Measurements from ENCODE around the gene DRP2. TPM values are rescaled to one million over a fixed set of nuclear protein-coding genes. Genes with fewer than 3 reads are reported as not detected.
"Not testable (repeated sequence)": the region's sequence is repeated elsewhere in the genome, so short reads cannot be mapped to it uniquely, and the experiment has no call there.

Gene DRP2
- total RNA-seq, 2 experiments from 2014 or later = 0.94 to 1.6 TPM

- ATAC-seq = no peak
- Mint-ChIP-seq H3K27ac (no peak overlapping the region), H3K9me3 (ENCODE audit: low read depth) (no peaks in the 10 kb centered on the region), H3K4me1 (no peaks in the 10 kb centered on the region), H3K4me3 (no peak overlapping the region), H3K27me3 (no peaks in the 10 kb centered on the region), H3K36me3 (no peaks in the 10 kb centered on the region)
- no peak for DNase-seq
- CTCF ChIA-PET = no interaction called here
Observed at GRCh38 chrX:101263766-101264165, 44.2 kb downstream of the DRP2 start.

DNA sequence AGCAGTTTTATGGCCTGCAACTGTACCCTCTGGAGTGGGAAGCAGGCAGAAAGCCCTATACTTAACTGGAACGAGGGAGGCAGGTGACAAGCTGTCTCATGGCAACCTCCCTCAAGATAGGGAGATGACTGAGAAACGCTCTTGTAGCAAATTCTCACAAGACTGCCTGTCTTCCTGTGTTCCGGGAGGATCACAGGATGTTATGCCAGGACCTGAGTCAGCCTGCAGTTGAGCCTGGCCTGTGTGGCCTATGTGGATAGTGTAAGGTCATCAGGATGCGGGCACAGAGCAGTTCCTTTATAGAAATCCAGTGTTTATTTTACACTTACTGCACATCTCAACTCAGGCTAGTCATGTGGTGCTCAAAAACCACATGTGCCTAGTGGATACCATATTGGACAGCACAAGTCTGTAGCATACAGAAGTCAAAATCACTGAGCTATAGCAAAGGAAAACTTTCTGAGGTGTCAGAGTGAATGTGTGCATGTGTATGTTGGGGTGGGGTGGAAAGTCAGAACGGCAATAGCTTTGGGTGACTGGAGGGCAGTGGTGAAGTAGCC is 46.4 kb downstream of the DRP2 start:
- Mint-ChIP-seq H3K4me3 (no peak overlapping the region), H3K27ac (no peak overlapping the region), H3K4me1 (no peaks in the 10 kb centered on the region), H3K27me3 (peaks cover 4% of the 10 kb centered on the region), H3K9me3 (ENCODE audit: low read depth) (no peaks in the 10 kb centered on the region), H3K36me3 (no peaks in the 10 kb centered on the region)
- CTCF ChIA-PET = no interaction called here
- ATAC-seq (no peak), DNase-seq (no peak)

GRCh38 chrX:101274198-101274597 is 54.6 kb downstream of the DRP2 start:
- no peak overlapping the region for H3K27ac Mint-ChIP-seq
- H3K9me3 Mint-ChIP-seq (ENCODE audit: low read depth) = no peaks in the 10 kb centered on the region
- CTCF ChIA-PET = no interaction called here
- peaks cover 7% of the 10 kb centered on the region for H3K27me3 Mint-ChIP-seq
- H3K4me1 Mint-ChIP-seq = no peaks in the 10 kb centered on the region
- DNase-seq = no peak
- no peak overlapping the region for H3K4me3 Mint-ChIP-seq
- H3K36me3 Mint-ChIP-seq = no peaks in the 10 kb centered on the region
- ATAC-seq = no peak

GRCh38 chrX:101276238-101276637 is 56.7 kb downstream of the DRP2 start:
- Mint-ChIP-seq H3K36me3 (no peaks in the 10 kb centered on the region), H3K4me3 (no peak overlapping the region), H3K4me1 (no peaks in the 10 kb centered on the region), H3K27ac (no peak overlapping the region), H3K9me3 (ENCODE audit: low read depth) (no peaks in the 10 kb centered on the region), H3K27me3 (peaks cover 3% of the 10 kb centered on the region)
- CTCF ChIA-PET = no interaction called here
- DNase-seq (no peak), ATAC-seq (no peak)

DNA sequence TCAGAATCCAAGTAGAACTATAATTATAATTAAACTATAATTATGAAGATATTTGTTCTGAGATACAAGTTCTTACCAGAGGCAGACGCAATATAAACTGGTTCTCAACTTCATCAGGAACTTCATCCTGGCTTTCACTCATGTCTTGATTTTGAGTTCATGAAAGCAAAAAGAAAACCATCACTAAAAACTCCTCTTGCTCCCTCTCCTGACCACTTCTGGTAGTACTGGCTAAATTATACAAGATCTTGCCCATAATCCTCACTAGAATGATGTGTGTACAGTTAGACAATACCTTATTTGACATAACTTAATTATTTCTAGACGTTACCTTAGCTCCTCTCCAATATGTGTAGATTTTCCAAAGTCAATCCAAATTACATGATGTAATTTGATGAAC is 67.8 kb downstream of the DRP2 start:
- no peaks in the 10 kb centered on the region for H3K36me3 Mint-ChIP-seq
- H3K4me1 Mint-ChIP-seq = no peaks in the 10 kb centered on the region
- DNase-seq (no peak), ATAC-seq (no peak)
- H3K27ac Mint-ChIP-seq = no peak overlapping the region
- no peak overlapping the region for H3K4me3 Mint-ChIP-seq
- CTCF ChIA-PET = no interaction called here
- H3K9me3 Mint-ChIP-seq (ENCODE audit: low read depth) = no peaks in the 10 kb centered on the region
- H3K27me3 Mint-ChIP-seq = peaks cover 3% of the 10 kb centered on the region

GRCh38 chrX:101290957-101291603 is 71.5 kb downstream of the DRP2 start, which contains the start of gene TAF7L:
Gene TAF7L (minus strand): TSS chrX:101291334. CDS start chrX:101287543, 3,791 bp downstream.
- no peak within 1 kb of the TSS for H3K4me3 Mint-ChIP-seq
- H3K36me3 Mint-ChIP-seq = no peaks in the 10 kb centered on the region
- no peaks in the 10 kb centered on the region for H3K4me1 Mint-ChIP-seq
- DNase-seq (no peak), ATAC-seq (no peak)
- H3K9me3 Mint-ChIP-seq (ENCODE audit: low read depth) = no peaks in the 10 kb centered on the region
- H3K27me3 Mint-ChIP-seq = peaks cover 7% of the 10 kb centered on the region
- no peak within 1 kb of the TSS for H3K27ac Mint-ChIP-seq
- CTCF ChIA-PET = no interaction called here

- H3K27me3 Mint-ChIP-seq; CTCF ChIA-PET; ATAC-seq; H3K4me1 Mint-ChIP-seq; H3K4me3 Mint-ChIP-seq; H3K27ac Mint-ChIP-seq; H3K36me3 Mint-ChIP-seq; H3K9me3 Mint-ChIP-seq (ENCODE audit: low read depth); DNase-seq: not testable (repeated sequence)
Observed at GRCh38 chrX:101295603-101296002, 76.0 kb downstream of the DRP2 start.

DNA sequence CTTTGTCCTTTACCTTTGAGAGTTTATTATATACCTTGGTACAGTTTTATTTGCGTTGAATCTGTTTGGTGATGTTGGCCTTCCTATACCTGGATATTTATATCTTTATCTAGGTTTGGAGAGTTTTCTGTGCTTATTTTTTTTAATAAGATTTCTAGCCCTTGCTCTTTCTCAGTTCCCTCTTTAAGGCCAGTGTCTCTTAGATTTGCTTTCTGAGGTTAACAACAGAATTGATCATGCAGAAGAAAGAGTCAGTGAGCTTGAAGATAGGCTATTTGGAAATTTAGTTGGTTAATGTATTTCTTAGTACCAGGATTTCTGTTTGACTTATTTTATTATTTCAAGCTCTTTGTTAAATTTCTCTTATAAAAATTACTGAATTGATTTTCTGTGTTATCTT is 84.2 kb downstream of the DRP2 start:
- ATAC-seq (no peak), DNase-seq (no peak)
- H3K27ac Mint-ChIP-seq = no peak overlapping the region
- CTCF ChIA-PET = no interaction called here
- no peak overlapping the region for H3K4me3 Mint-ChIP-seq
- H3K36me3 Mint-ChIP-seq = no peaks in the 10 kb centered on the region
- H3K4me1 Mint-ChIP-seq = no peaks in the 10 kb centered on the region
- H3K27me3 Mint-ChIP-seq = no peaks in the 10 kb centered on the region
- no peaks in the 10 kb centered on the region for H3K9me3 Mint-ChIP-seq (ENCODE audit: low read depth)

Other genes starting within 250 kb of the DRP2 start
- gene TRMT2B, start 167.7 kb upstream of the DRP2 start, total RNA-seq = 10 to 100 TPM; 21.0 to 23.3 TPM
- not detected for gene TMEM35A, start 140.9 kb upstream of the DRP2 start, total RNA-seq
- 10 to 100 TPM; 28.9 to 44.7 TPM for gene CENPI, start 121.6 kb upstream of the DRP2 start, total RNA-seq
- under 1 TPM in 1 of 2 experiments, not detected in 1; 0.15 TPM for gene TAF7L, start 71.5 kb downstream of the DRP2 start, total RNA-seq
- gene TIMM8A, start 129.0 kb downstream of the DRP2 start, total RNA-seq = 10 to 100 TPM; 16.7 to 23.6 TPM
- gene BTK, start 166.4 kb downstream of the DRP2 start, total RNA-seq = under 1 TPM; 0.14 to 0.41 TPM
- 100 to 1,000 TPM; 178 to 225 TPM for gene RPL36A, start 171.2 kb downstream of the DRP2 start, total RNA-seq
- gene GLA, start 188.1 kb downstream of the DRP2 start, total RNA-seq = 10 to 100 TPM; 40.2 to 60.4 TPM
- gene HNRNPH2, start 188.4 kb downstream of the DRP2 start, total RNA-seq = 10 to 100 TPM; 30.7 to 31.2 TPM

All from activated CD8-positive, alpha-beta memory T cell treated with anti-CD3 and anti-CD28 coated beads, Interleukin-2, amount 10 ng/mL, durations not matched to agents 7 days and 5 days (primary cell).